NCI-H69 (cell line): Measurements from ENCODE around the gene MLYCD.

Source experiments
- DNase-seq: peaks from one replicate; lab custom pipeline; 2025; lab: John Stamatoyannopoulos, UW

MLYCD gene

DNA sequence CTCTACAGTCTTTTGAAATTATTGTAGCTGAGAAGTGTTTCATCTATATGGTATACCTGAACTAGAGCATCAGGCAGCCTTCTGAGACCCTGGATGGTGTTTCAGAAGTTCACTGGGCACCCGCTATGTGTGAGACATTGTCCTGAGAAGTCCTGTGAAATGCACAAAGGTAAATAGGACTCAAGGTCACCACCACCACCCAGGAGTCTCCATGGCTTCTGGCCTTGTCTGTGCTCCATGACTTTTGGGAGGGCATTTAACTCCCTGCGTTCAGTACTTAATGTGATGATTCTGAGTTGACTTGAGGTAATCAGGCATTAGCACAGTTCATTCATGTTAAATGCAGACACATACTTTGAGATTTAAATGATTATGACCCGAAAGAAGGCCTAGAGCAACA, 1.1 kb downstream of the MLYCD start:
- no peak for DNase-seq

DNA sequence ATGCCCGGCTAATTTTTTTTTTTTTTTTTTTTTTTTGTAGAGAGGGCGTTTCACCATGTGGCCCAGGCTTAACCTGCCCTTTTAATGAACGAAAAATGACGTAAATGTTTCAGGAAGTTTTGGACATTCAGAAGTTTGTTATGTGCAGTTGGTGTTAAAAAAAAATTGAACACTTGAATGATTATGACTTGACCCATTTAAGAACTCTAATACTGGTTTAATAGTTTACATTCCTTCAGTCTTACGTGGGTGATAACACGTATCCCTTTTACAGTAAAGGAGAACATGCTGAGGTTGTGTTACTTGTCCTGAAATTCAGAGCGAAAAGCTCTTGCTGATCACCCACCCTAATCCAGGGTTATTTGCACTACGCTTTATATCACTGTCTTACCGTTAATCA, 1.7 kb downstream of the MLYCD start:
- DNase-seq: no peak

DNA sequence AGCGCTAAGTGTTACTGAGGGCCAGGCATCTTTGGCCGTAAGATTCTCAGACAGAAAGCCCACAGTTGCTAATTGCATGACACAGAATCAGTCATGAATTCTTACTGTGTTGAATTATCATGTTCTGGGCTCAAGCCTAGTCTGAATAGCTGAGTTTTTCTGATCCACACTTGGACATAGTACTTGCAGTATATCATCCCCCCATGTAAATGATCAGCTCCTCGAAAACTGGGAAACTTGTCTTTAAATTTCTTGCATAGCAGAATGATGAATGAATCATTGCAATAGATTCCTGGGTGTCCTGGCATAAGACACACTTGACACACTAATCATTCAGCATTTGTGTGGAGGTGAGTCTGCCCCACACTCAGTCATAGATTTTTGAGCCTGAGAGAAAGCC, 2.2 kb downstream of the MLYCD start:
- no peak for DNase-seq

DNA sequence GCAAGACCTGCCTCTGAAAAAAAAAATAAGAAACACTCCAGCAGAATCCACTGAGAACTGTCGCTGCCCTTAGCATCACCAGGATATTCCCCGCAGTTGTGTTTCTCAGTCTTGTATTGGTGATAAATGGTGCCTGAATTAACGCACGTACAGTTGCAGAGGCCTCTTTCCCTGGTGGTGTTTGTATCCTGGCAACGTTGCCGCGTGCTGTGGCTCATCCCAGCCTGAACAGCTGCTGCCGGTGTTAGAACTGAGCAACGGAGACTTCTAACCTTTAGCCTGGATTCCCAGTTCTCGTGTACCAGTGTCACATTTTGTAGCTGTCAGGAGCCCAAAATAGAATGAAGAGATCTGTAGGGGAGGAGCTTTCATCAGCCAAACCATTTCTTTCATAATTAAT, 4.8 kb downstream of the MLYCD start:
- DNase-seq: peak; percentile 51

DNA sequence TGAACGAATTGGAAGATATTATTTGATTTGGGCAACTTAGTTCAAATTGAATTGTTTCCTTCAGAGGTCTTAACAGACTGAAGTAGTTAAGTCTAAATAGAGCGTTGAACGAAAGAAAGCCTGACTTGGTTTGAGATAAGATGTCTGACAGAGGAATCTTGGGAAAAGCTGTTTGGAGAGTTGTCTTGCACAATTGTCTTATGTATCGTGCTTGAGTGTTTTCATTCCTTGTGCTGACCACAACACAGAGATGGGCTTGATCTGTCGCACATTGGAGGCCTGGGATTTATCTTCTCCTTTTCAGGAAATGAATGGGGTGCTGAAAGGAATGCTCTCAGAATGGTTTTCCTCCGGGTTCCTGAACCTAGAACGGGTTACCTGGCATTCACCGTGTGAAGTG, 7.8 kb downstream of the MLYCD start:
- no peak for DNase-seq

DNA sequence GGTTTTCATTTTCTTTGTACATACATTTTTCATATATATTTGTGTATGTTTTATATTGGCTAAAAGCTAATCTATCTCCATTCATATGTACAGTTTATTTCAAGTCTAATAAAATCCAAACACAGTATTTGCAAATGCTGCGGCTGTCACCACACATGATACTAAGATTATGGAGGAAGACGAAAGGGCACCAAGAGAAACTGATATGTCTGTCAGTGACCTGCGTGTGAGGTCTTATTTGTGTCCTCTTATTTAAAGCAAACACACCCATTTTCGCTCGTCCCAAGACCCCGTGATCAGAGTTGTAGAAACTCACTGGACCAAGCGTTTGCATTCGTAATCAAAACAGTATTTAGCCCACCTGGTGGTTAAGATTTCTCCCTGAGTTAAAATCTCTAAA, 8.2 kb downstream of the MLYCD start:
- DNase-seq: no peak

DNA sequence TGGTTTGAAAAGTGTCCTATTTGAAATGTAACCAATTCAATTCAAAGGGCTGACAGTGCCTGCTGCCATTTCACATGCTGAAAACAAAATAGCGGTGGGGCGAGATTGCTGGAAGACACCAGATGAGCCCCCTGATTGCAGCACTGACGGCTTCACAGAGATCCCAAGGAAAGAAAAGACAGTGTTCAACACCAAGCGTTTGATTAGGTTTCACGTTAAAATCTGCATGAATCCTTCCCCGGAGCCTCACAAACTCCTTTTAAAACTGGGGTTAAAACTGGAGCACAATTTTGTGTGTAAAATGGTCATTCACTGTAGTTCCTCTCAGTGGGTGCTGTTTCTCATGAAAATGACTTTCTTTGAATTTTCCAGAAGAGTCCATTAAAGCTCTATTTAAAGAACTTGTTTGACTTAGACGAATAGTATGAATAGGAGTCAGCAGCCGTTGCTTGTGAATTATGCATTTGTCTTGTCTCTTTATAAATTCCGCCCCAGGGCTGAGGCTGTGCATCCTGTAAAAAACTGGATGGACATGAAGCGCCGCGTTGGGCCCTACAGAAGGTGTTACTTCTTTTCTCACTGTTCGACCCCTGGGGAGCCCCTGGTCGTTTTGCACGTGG, 8.8 kb downstream of the MLYCD start:
- DNase-seq: no peak

DNA sequence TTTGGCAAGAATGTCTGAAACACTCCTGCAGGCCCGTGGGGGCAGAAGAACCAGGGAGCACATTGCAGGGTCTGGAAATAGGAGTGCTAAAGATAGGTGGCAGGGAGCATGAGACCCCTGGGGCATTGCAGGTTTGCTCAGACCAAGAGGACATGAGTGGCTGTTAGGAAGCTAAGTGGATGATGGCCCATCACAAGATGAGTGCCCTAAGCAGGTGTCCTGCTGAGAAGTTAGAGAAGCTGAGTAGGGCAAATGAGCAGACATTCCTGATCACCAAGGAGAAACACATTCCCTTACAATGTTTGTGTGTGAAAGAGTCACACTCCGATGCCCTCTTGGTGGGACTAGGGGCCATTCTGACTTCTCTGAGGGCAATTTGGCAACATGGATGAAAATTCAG, 9.9 kb downstream of the MLYCD start:
- DNase-seq: no peak

DNA sequence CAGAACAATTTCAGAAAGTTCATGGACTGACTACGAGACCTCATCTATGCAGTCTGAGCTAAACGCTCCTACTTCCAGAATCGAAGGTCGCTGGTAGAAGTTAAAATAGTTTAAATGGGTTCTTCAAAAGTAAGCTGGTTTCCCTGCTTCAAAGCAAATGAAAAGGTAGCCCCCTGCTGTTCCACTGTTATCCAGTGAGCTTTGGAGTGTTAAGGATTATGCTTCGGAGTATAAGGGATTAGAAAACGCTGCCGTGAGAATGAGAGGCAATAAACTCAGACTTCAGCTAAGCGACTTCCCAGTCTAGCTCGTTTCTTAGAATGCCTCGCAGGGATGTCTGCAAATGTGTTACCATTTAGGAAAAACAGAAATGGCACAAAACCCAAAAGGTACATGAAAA, 12.4 kb downstream of the MLYCD start:
- no peak for DNase-seq

DNA sequence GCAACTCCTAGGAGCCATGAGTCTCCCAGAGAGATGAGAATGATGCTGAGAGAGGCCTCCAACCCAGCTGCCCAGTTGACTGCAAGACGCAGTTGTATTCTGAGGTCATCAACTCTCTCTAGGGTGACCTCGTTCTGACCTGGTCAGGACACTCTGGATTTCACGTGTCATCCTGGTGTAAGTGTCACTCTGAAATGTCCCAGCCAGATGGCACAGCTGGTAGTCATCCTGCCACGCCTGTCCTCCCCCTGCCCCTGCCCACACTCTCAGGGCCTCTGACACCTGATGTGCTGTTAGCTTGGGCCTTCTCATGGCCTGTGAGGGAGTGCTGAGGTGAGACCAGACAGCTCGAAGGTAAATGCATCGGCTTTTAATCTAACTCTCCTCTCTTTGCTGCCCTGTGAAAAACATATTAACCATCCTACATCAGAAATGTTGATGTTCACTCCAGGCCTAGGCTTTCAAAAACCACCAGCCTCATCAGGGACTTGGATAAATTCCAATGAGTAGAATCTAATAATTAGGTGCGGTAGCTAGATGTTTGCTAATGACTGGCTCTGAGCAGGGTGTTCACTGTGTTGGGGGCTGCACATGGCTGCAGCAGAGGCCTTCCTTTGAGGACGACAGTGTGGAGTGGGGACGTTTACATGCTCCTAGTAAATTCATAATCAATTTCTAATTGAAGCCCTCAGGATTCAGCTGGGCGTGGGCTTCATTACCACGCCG, 13.8 kb downstream of the MLYCD start:
- no peak for DNase-seq

DNA sequence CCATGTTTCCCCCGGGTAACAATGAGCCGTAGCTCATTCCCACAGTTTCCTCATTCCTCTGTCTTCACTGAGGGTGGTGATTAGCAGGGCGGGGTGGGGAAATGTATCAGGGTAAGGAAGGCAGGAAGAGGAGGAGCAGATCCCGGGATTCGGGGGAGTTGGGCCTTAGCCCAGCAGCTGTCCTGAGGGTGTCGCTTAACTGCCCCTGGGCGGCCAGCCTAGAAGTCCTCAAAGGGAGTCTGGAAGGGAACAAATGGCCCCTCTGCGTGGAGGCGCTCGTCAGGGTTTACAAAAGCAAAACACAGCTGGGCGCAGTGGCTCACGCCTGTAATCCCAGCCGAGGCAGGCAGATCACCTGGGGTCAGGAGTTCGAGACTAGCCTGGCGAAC, 14.3 kb downstream of the MLYCD start:
- DNase-seq: peak; percentile 48

DNA sequence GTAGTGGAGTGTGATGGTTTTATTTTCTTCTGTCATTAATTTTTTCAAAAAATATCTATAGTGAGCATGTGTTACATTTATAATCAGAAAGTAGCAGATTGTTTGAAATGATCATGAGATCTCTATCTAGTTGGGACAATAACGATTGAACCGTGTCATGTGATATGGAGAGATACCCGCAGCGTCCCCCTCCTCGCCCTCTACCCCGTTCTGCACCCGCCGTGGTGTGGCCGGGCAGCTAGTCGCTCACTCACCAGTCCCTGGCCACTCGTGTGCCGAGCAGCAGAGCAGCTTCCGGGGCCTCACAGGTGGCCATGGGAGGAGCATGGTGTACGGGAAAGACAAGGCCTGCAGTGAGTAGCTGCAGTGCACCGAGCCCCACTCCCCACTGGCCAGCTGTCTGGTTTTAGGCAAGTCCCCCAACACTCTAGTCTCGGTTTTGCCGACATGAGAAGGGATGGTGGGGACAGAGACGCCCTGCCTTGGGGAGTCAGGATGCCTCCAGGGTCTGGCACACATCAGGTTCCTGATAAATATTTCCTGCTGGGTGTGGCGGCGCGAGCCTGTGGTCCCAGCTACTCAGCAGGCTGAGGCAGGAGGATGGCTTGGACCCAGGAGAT, 15.3 kb downstream of the MLYCD start:
- DNase-seq: no peak

DNA sequence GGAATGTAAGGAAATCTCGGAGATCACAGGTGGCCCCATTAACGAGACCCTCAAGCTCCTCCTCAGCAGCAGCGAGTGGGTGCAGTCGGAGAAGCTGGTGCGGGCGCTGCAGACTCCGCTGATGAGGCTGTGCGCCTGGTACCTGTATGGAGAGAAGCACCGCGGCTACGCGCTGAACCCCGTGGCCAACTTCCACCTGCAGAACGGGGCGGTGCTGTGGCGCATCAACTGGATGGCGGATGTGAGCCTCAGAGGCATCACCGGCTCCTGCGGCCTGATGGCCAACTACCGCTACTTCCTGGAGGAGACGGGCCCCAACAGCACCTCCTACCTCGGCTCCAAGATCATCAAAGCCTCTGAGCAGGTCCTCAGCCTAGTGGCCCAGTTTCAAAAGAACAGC, 16.2 kb downstream of the MLYCD start:
- DNase-seq: no peak

DNA sequence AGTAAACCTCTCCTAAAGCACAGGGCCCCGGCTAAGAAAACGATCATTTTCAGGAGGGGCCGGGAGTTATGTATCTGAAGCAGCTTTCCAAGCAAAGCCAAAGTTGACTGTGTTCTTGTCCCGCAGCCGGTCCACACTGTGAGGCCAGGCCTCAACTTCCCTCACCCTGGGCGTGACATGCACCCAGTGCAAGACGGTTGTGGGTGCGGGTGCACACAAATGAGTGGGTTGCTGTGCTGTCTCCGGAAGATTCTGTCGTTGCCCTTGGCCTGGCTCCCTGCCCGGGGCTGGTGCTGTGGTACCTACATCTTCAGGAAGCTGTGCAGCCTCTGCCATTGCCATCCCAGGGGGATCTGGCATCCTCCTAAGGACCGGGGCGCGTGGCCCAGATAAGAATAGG, 16.6 kb downstream of the MLYCD start:
- no peak for DNase-seq

DNA sequence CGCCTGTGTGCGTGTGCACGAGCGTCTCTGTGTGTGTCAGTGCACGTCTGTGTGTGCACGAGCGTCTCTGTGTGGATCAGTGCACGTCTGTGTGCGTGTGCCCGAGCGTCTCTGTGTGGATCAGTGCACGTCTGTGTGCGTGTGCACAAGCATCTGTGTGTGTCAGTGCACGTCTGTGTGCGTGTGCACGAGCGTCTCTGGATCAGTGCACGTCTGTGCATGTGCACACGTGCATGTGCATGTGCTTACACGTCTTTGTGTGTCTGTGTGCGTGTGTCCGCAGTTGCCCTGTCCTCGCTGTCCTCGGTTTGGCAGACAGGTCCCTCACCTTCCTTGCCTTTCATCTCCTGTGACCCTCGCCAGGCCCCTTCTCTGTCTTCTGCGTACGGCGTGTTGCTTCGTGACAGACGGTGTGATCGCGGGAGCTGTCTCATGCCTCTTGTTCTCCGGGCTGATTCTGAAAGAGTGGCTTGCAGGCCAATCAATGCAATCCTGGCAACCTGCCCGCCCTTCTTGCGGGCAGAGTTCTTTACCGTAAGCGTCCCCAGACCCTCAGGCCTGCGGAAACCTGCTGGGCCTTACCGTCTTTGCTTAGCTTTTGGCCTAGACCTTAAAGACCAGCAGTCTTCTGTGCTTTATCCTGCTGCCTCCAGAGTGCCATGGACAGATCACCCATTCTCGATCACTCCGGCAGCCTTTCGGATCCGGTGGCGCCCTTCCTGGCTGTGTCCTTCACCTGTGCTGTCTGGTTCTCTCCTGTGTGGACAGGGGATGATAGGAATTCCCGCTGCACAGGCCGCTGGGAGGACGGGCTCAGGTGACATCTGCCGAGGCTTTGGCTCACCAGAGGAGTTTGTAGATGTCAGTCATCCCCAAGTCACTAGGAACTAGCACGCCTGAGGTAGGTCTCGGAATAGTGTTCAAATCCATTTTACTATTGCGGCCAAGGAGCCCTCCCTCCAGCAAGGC, 18.5 kb downstream of the MLYCD start:
- DNase-seq: no peak

DNA sequence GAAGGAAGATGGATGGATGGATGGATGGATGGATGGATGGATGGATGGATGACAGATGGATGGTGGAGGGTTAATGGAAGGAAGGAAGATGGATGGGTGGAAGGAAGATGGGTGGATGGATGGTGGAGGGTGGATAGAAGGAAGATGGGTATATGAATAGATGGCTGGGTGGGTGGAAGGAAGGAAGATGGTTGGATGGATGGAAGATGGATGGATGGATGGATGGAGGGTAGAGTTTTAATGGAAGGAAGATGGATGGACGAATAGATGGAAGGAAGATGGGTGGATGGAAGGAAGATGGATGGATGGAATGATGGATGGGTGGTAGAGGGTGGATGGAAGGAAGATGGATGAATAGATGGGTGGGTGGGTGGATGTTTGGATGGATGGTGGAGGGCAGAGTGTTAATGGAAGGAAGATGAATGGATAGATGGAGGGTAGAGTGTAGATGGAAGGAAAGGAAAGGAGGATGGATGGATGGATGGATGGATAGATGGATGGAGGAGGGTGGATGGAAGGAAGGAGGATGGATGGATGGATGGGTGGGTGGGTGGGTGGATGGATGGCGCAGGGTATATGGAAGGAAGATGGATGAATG, 22.1 kb downstream of the MLYCD start:
- DNase-seq: no peak

DNA sequence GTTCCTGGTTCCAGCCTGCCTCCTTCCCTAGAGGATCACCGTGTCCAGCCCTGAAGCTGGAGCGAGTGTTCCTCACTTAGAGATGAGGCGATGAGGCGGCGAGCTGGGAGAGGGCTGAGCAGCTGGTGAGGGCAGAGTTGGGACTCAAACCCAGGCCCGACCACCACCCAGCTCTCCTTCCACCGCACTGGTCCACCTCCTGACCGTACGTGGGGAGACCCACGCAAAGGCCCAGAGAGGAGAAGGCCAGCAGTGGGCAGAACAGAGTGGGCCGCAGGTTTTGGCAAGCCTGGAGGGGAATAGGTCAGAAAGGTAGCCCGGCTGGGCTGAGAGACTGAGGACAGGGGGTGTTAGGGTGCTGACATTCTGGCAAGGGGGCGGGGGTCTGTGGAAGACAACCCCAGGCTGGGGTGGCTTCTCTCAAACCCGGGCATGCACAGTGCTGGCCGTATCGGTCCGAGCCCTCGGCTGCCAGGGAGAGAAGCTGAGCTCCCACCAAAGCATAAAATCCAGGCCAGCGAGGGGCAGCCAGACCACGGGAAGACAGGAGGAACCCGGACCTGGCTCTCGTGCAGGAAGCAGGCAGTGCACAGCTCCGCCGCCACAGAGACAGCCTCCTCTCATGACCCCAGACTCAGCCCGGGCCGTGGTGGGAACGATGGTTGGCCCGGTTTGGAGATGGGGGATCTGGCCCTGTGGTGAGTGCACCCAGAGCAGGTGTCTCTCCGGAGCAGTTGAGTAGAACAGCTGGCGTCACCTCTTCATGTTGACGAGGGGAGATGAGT, 24.9 kb downstream of the MLYCD start:
- no peak for DNase-seq

DNA sequence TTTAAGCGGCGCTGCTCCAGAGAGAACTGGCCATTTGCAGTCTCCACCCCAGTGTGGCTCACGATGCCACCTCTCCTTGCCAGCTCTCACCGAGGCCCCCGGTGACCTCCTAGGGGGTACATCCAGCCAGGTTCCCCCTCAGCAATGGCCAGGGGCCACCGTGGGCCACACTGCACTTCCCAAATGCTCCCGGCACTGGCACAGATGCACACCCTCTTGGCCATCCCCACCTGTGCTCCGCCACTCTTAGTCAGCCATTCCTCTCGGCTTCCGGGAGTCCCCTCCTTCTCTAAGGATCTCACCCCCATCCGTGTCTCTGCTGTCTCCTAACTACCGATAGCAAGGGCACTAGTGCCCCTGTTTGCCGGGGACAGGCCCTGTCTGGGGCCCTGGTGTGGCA, 25.8 kb downstream of the MLYCD start:
- DNase-seq: no peak

DNA sequence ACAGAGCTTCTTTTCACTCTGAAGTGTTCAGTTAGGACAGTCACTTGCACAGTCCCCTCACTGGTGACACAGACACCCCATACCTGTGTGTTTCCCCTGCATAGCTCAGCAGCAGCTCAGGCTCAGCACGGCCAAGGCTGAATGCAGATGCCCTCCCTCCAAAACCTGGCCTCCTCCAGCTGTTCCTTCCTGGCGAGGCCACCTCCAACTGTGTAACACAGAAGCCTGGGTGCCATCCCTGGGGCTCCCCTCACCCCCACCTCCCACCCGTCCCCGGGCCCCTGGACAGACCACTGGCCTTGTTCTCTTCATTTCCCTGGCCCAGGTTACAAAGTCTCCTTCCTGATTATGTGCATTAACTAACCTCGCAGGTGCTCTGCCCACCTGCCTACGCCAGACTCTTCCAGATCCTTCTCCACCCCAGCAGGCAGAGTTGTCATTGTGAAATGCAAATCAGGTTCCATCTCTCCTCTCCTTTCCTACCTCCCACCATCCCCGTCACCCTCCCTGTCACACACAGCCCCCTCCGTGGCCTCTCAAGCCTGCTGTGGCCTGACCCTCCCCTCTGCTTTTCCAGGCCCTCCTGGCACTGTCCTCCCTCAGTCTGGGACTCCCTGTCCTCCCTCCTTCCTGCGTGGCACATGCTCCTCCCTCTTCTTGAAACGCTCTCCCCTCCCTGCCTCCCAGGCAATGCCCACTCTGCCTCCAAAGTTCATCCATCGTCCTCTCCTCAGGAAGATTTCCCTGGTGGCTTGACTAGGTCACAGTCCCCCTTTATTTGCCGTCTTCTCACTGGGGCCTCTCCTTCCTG, 26.4 kb downstream of the MLYCD start:
- no peak for DNase-seq

DNA sequence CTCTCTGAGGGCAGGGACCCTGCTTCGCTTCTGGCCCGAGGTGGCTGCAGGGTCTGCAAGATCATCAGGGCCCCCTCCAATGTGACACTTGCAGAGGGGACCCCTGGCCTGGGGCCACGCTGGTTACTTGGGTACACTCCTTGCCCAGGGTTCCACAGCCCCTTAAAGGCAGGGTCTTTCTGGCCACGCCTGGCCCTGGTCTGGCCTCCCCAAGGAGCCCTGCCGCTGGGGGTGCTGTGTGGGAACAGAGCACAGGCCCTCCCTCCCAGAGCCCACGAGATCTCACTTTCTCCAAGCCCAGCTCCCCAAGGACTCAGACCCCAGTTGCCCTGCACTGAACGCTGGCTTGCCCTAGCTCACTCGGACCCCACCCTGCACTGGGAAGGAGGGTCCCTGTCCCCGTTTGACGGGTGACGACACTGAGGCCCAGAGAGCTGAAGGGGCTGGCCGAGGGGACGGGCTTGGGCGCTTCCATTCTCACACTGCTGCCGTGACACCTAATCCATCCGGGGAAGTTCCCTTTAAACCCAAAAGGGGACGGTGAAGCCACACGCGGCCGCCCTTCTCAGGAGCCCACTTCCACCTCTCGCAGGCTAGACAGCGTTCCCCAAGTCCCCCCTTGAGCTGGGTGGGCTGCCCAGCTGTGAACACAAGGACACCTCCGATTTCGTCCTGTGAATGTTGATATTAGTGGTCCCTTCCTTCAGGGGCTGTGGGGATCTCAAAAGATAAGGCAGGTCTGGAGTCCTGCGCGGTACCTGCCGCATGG, 27.2 kb downstream of the MLYCD start:
- no peak for DNase-seq
